ENCODE measurements around the gene FARP1.
"Not testable (repeated sequence)": the region's sequence is repeated elsewhere in the genome, so short reads cannot be mapped to it uniquely, and the experiment has no call there.

FARP1 gene

DNA sequence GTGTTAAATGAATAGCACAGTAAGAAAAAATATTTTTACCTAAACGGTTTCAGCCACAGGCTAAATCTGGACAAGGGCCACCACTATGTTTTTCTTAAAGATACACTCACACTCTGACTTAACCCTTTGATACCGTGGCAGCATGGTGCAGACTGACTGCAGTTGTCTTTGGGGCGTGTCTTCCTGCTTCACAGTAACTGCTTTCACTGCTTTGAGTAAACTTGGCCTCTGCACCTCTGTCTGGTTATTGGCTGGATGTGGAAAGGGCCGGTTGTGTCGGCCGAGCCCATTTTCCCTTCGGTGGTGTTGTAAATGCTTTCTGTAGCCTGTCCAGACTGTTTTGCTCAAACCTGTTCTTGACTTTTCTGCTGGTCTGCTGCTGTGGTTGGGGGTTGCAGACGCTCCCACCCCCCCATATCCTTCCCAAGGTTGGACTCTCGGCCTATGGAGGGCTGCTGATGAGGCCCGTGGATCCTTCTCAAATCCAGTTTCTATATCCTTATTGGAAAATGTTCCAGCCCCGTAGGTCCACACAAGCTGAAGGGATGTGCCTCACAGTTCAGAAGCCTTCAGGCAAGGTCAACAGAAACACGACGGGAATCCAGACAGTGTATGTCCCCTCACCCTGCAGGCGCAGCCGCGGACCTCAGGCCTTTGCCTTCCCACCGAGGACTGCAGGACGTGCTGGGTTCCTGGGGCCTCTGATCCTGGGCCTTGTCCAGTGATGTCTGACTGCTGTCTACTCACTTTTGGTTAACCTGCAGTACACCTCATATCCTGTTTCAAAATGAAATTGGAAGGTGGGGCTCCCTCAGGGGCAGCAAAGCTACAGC, 124.4 kb downstream of the FARP1 start:
- no peak overlapping the region for H3K4me3 ChIP-seq (ENCODE audit: low read depth, low read length)
- no peak for DNase-seq
- peaks cover 13% of the 10 kb centered on the region for H3K36me3 ChIP-seq

DNA sequence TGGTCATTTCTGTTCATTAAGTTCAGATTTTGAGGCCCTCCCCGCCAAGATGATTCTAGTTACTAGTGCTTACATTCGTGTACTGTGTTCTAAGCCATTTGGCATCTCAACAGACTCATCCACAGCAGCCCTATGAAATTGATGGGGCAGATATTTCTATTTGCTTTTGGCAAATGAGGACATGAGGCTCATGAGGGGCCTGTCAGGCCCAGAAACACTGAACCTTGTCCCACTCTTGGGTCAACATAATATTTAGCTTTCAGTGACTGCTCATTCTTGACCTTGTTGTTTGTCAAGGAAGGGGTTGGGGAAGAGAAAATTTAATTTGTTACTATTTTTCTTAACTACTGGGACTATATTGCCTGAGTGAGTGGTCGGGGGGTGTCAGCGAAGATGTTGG, 126.5 kb downstream of the FARP1 start:
- no peak for DNase-seq
- H3K4me3 ChIP-seq (ENCODE audit: low read depth, low read length), result no peak overlapping the region
- no peaks in the 10 kb centered on the region for H3K9me3 ChIP-seq (ENCODE audit: severe bottlenecking)

More for the DNA sequence above, 124.4 kb downstream of the FARP1 start:
- H3K27me3 ChIP-seq (ENCODE audit: insufficient read depth, low read depth, severe bottlenecking), result no peaks in the 10 kb centered on the region
- H3K9me3 ChIP-seq (ENCODE audit: severe bottlenecking), result no peaks in the 10 kb centered on the region
- TF ChIP-seq CTCF (IDR thresholded peaks at IDR 0.05; ENCODE audit: low read depth, low read length), result no peak
- no peak overlapping the region for H3K27ac ChIP-seq

DNA sequence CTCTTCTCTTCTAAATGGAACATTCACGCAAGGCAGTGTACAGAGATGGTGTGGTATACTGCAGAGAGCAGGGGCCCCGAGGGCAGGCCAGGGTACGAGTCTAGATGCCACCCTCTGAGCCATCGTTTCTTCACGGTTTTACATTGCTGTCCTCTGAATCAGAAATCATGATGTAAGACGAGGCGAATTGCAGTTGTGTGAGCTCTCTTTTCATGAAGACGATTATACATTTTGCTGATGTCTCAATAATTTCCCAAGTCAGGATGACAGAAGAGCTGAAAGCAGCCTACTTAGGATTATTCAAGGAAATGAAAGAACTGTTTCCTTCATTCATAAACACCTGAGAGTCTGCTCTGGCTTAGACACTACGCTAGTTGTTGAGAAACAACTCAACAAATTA, 127.9 kb downstream of the FARP1 start:
- no peak for TF ChIP-seq CTCF (IDR thresholded peaks at IDR 0.05; ENCODE audit: low read depth, low read length)
- peaks cover 11% of the 10 kb centered on the region for H3K36me3 ChIP-seq
- H3K27ac ChIP-seq, result no peak overlapping the region
- no peak for DNase-seq
- no peak overlapping the region for H3K4me3 ChIP-seq (ENCODE audit: low read depth, low read length)
- H3K9me3 ChIP-seq (ENCODE audit: severe bottlenecking), result no peaks in the 10 kb centered on the region
- H3K27me3 ChIP-seq (ENCODE audit: insufficient read depth, low read depth, severe bottlenecking), result no peaks in the 10 kb centered on the region

More for the DNA sequence above, 126.5 kb downstream of the FARP1 start:
- TF ChIP-seq CTCF (IDR thresholded peaks at IDR 0.05; ENCODE audit: low read depth, low read length), result no peak
- Histone ChIP-seq H3K27ac (no peak overlapping the region), H3K36me3 (peaks cover 13% of the 10 kb centered on the region), H3K27me3 (ENCODE audit: insufficient read depth, low read depth, severe bottlenecking) (no peaks in the 10 kb centered on the region)

GRCh38 chr13:98271646-98272045, 128.8 kb downstream of the FARP1 start:
- not testable (repeated sequence) for H3K27me3 ChIP-seq (ENCODE audit: insufficient read depth, low read depth, severe bottlenecking); DNase-seq; H3K9me3 ChIP-seq (ENCODE audit: severe bottlenecking); H3K4me3 ChIP-seq (ENCODE audit: low read depth, low read length)
- Histone ChIP-seq H3K27ac (peak overlapping the region; percentile 46; the same call in 1 of the 2 replicates), H3K36me3 (peaks cover 11% of the 10 kb centered on the region)

- no peak overlapping the region; the same call in 1 of the 2 replicates for H3K4me3 ChIP-seq (ENCODE audit: low read depth, low read length)
- peak; percentile 92 for DNase-seq
- peaks cover 8% of the 10 kb centered on the region for H3K36me3 ChIP-seq
- H3K27ac ChIP-seq, result peak overlapping the region; percentile 46
- TF ChIP-seq CTCF (IDR thresholded peaks at IDR 0.05; ENCODE audit: low read depth, low read length), result no peak
- H3K27me3 ChIP-seq (ENCODE audit: insufficient read depth, low read depth, severe bottlenecking), result no peaks in the 10 kb centered on the region
- H3K9me3 ChIP-seq (ENCODE audit: severe bottlenecking), result no peaks in the 10 kb centered on the region
These were observed 129.7 kb downstream of the FARP1 start for GRCh38 chr13:98272549-98272948.

DNA sequence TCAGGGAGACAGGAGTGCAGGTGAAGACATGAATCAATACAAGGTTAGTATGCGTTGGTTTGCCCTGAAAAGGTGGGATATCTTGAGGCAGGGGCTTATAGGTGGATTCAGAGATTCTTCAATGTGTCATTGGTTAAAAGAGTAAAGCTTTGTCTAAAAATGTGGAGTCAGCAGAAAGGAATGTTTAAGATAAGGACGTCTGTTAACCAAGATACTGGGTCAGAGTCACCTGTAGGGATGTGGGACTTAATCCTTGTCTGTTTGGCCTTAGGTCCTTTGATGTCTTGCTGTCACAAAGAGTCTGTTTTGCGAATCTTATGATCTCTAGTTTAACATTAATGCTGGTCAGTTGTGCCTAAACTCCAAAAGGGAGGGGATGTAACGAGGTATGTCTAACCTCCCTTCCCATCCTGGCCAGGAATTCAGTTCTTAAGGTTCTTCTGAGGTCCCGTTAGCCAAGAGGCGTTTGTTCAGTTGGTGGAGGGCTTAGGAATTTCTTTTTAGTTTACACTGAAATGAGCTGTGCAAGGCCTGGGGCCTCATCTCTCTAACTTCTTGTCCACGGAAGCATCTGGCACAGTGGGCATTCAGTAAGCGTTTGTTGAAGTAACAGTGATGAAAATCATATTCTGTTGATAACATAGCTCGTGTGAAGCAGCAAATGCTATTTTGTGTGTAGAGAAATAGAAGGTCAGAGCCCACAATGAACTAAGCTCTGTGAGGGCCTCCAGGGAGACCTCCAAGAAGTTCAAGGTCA, 130.4 kb downstream of the FARP1 start:
- no peak overlapping the region for H3K4me3 ChIP-seq (ENCODE audit: low read depth, low read length)
- no peak for TF ChIP-seq CTCF (IDR thresholded peaks at IDR 0.05; ENCODE audit: low read depth, low read length)
- no peaks in the 10 kb centered on the region for H3K27me3 ChIP-seq (ENCODE audit: insufficient read depth, low read depth, severe bottlenecking)
- H3K27ac ChIP-seq, result peak overlapping the region; percentile 6
- peaks cover 3% of the 10 kb centered on the region; the same call in 1 of the 2 replicates for H3K36me3 ChIP-seq
- no peaks in the 10 kb centered on the region for H3K9me3 ChIP-seq (ENCODE audit: severe bottlenecking)
- DNase-seq, result no peak
